Measurements from ENCODE around the gene CCSER2.

CCSER2 gene

DNA sequence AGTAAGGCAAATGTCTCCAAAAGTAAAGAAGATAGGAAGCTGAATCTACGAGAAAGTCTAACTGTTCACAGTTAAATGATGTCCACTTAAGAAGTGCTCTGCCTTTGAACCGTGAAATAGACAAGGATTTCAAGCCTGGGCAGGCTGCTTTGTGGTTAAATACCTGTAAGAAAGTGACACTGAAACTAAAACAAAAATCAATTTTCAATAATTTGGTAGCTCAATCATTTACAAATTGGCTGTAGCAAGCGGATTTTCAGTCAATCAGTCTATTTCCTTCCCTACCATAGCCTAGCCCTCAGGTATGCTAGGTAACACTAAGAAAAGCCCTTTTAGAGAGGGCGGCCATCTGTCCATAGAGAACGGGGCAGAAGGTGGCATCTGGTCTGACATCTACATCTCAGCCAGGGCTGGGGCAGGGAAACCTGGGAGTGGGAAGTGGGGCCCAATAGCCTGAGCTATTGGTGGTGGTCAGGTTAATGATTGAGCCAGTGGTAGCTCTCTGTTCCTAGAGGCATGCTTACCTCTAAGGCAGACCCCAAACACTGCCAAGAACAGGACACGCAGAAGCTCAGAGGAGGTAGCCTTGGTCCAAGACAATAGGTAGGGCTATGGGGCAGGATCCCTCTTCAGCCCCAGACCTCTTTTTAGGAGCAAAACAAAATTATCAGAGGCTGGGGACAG lies 223.2 kb downstream of the CCSER2 start:
- no peak for DNase-seq

DNA sequence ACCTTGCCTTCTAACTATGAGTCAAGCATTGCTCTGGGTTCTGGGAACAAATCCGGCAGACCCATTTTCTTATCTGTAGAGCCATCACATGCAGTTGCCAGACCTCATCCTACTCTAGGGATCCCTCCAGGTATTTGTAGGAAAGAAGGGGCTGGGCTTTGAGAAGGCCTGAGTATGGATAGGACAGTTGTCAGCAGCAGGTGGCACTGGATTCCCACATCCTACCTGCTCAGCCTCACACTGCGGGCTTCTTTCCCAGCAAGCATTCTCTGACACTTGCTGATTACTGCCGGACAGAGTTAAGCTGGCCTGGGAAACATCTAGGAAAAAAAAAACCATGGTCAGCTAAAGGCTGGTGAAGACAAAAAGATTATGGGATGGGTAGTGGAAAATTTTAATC lies 224.1 kb downstream of the CCSER2 start:
- DNase-seq = no peak

DNA sequence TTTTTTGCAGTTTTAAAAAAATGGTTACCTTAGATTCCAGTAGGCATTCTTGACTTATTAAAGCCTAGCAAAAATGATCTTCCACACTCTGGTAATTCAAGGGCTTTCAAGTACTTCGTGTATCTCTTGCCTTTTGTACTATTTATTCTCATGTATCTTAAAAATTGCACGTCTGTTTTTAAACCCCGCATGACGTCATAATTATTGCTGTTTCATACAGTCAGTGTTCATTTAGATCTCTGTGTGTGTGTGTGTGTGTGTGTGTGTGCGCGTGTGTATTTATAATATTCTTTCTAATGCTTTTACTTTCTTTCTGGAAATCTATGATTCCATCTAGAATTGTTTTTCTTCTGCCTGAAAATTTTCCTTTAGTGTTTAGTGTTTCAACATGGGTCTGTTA lies 234.2 kb downstream of the CCSER2 start:
- DNase-seq = no peak

DNA sequence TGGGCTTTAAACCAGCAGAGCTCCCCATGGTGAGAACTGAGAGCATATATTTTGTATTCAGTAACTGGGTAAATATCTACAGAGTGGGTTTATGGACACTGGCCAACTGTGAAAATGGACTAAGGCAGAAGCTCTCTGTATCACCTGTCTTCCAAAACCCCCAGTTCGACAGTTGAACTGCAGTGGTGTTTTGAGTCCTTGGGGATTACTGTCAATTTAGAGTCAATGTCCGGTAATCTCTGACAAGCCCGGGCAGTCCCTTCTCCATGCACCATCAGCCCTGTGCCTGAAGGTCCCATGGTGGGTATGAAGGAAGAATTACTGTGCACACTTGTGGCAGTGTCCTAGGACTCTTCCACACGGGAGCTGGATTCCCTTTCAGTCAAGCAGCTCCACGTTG lies 235.0 kb downstream of the CCSER2 start:
- no peak for DNase-seq

DNA sequence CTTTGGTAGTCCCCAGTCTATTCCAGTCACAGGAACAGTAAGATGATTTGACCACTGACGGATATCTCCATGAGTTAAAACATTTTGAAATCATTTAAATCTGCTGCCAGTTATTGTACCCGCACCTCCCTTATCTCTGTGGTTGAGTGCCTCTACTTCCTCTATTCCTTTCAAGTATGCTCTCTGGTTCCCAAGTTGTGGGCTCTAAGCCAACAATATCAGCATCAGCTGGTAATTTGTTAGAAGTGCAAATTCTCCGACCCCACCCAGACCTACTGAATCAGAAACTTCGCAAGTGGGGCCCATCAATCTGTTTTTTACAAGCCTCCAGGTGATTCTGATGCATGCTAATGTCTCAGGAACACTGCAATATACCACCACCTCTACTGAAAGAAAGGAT lies 235.5 kb downstream of the CCSER2 start:
- DNase-seq = no peak

DNA sequence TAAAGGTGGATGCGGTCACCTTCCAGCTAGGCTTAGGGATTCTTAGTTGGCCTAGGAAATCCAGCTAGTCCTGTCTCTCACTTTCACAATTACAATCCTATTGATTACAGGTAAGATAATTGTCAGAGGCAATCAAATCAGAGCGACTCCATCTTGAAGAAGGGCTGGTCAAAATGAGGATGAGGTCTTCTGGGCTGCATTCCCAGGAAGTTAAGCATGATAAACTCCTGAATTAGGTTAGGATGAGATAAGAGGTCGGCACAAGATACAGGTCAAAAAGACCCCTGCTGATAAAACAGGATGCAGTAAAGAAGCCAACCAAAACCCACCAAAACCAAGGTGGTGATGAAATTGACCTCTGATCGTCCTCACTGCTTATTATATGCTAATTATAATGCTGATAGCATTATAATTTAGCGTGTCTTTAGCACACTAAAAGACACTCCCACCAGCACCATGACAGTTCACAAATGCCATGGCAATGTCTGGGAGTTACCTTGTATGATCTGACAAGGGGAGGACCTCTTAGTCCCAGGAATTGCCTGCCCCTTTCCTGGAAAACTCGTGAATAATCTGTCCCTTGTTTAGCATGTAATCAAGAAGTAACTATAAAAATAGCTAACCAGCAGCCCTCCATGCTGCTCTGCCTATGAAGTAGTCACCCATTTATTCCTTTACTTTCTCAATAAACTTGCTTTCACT lies 237.6 kb downstream of the CCSER2 start:
- no peak for DNase-seq

DNA sequence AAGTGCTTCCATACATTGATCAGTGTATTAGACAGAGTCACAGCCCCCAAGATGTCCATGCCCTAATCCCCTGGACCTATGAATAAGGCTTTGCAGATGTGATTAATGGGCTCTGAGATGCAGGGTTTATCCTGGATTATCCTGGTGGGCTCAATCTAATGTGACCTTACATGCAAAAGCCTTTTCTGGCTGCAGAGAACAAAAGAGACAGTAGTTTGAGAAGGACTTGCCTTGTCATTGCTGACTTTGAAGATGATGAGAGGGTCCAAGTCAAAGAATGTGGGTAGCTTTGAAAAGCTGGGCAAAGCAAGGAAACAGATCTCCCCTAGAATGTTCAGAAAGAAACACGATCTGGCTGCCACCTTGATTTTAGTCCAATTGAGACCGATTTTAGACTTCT lies 238.7 kb downstream of the CCSER2 start:
- no peak for DNase-seq

Data from CD4-positive, alpha-beta T cell treated with Interleukin-1 beta for 1 hour (primary cell).